Mucosa of rectum (tissue), 2 donors: Measurements from ENCODE around the gene NPAS3.
A peak's percentile ranks its signal among the peaks of the same experiment; 100 is the strongest.

Experiments used
- H3K27ac ChIP-seq, 2 donors: one replicate each; pipeline ENCODE4 v1.7.0; 2013; ENCODE audit warnings: inconsistent platforms in 2 of 2, low read depth in 2 of 2, low read length in 2 of 2
- H3K27me3 ChIP-seq, 2 donors: one replicate each; pipeline ENCODE4 v1.7.0; 2013; ENCODE audit warnings: low read length in 2 of 2; ENCODE audit not compliant: control insufficient read depth in 2 of 2, insufficient read depth in 2 of 2
- H3K36me3 ChIP-seq, 2 donors: one replicate each; pipeline ENCODE4 v1.7.0; 2013; ENCODE audit warnings: low read length in 2 of 2; ENCODE audit not compliant: control insufficient read depth in 2 of 2, insufficient read depth in 2 of 2
- H3K4me1 ChIP-seq, 2 donors: one replicate each; pipeline ENCODE4 v1.7.0; 2013; ENCODE audit warnings: low read length in 2 of 2, mild to moderate bottlenecking in 1 of 2; ENCODE audit not compliant: control insufficient read depth in 2 of 2, insufficient read depth in 2 of 2
- H3K4me3 ChIP-seq, 2 donors: one replicate each; pipeline ENCODE4 v1.7.0; 2013; ENCODE audit warnings: low read length in 2 of 2
- H3K9ac ChIP-seq, 2 donors: one replicate each; pipeline ENCODE4 v1.7.0; 2013; ENCODE audit warnings: low read length in 2 of 2, low read depth in 1 of 2, mild to moderate bottlenecking in 1 of 2
- H3K9me3 ChIP-seq, 2 donors: one replicate each; pipeline ENCODE4 v1.7.0; 2013; ENCODE audit warnings: low read length in 2 of 2; ENCODE audit not compliant: control insufficient read depth in 2 of 2
- donor health status: healthy.
- donor health status: Normal muscosa, but diverticular disease.

NPAS3 gene

GRCh38 chr14:32940066-32940651 is 1.5 kb downstream of the NPAS3 start:
- Histone ChIP-seq H3K27me3 (peaks cover 14 to 36% of the 10 kb centered on the region in 2 donors), H3K4me3 (peak overlapping the region; percentile 9 to 66), H3K9ac (peak overlapping the region in 1 of 2 donors; percentile 16), H3K4me1 (peaks cover 0 to 3% of the 10 kb centered on the region in 2 donors), H3K36me3 (no peaks in the 10 kb centered on the region), H3K27ac (peak overlapping the region; percentile 60 to 66), H3K9me3 (no peaks in the 10 kb centered on the region)

DNA sequence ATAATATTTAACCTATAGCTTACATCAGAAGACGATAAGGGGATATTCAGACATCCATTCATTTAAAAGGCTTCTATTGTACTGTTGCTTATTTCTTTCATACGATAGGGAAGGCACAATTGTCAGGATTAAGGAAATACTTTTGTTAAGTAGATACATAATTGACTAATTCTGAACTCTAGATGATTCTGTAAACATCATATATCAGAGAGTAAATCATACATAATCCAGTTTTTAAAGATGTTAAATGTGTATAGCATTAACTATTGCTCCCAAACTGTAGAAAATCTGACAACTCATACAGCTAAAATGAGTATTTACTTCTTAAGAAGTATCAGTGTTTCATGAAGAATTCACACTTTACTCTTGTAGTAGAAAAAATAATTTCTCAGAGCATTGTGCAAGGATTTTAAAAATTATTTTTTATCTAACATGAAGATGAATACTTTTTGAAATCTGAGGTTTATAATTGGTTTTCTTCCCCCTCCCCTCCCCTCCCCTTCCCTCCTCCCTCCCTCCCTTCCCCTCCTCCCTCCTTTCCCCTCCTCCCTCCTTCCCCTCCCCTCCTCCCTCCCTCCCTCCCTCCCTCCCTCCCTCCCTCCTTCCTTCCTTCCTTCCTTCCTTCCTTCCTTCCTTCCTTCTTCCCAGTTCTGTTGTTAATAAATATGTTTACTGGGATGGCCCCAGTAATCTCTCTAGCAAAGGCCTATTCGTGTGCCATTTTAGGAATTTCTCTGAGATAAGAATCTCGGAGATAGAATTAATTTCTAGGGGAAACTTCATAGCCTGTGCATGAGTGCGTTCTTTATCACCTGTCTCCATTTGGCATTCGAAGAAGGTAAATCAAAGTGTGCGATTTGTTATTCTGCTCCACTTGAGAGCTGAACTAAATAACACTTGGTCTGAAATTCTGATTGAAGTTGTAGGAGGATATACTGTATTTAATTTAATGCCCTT is 2.3 kb downstream of the NPAS3 start:
- H3K4me3 ChIP-seq, result no peak overlapping the region
- peaks cover 0 to 3% of the 10 kb centered on the region in 2 donors for H3K4me1 ChIP-seq
- no peaks in the 10 kb centered on the region for H3K9me3 ChIP-seq
- no peaks in the 10 kb centered on the region for H3K36me3 ChIP-seq
- H3K9ac ChIP-seq, result no peak overlapping the region
- no peak overlapping the region for H3K27ac ChIP-seq
- H3K27me3 ChIP-seq, result peaks cover 12 to 33% of the 10 kb centered on the region in 2 donors

DNA sequence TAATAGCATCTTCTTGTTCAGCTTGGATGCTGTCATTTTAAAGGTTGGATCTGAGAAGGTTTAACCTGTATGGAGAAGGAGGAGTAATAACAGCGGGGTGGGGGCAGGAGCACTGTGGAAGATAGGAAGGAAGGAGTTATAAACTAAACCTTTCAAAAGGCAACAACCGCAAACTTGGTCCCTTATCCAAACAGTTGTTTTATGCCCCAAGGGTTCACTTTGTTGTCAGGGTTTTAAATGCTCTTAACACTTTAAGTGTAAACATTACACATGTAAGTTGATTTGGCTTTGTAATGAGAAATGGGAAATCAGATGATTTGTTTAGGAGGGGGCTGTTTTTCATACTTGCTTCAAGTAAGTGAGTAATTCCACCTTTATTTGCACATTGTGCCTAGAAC is 3.0 kb downstream of the NPAS3 start:
- Histone ChIP-seq H3K27me3 (peaks cover 8 to 28% of the 10 kb centered on the region in 2 donors), H3K4me3 (no peak overlapping the region), H3K4me1 (peaks cover 0 to 3% of the 10 kb centered on the region in 2 donors), H3K36me3 (no peaks in the 10 kb centered on the region), H3K27ac (no peak overlapping the region), H3K9me3 (no peaks in the 10 kb centered on the region), H3K9ac (no peak overlapping the region)

GRCh38 chr14:32947081-32947480 is 8.4 kb downstream of the NPAS3 start:
- no peaks in the 10 kb centered on the region for H3K27me3 ChIP-seq
- no peaks in the 10 kb centered on the region for H3K9me3 ChIP-seq
- H3K36me3 ChIP-seq, result no peaks in the 10 kb centered on the region
- H3K27ac ChIP-seq, result no peak overlapping the region
- H3K4me1 ChIP-seq, result no peaks in the 10 kb centered on the region
- no peak overlapping the region for H3K4me3 ChIP-seq
- no peak overlapping the region for H3K9ac ChIP-seq

DNA sequence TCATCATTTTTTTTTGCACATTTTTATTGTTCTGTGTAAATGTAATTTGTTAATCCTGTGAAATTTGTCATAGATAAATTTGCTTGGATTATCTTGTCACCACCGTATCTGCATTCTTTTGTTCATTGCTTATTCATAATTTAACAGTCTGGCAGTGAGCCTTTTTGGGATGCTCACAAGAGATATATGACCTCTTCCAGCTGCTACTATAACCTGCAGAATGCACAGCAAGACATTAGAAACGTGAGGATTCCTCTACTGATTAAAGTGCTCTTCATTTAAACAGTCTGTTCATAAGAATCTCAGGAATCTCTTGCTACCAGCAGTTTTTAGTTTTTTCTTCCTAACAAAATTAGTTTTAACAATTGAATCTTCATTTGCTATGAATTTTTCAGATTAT is 9.1 kb downstream of the NPAS3 start:
- H3K9me3 ChIP-seq, result no peaks in the 10 kb centered on the region
- no peak overlapping the region for H3K4me3 ChIP-seq
- H3K27ac ChIP-seq, result no peak overlapping the region
- H3K27me3 ChIP-seq, result no peaks in the 10 kb centered on the region
- H3K36me3 ChIP-seq, result no peaks in the 10 kb centered on the region
- H3K9ac ChIP-seq, result no peak overlapping the region
- H3K4me1 ChIP-seq, result no peaks in the 10 kb centered on the region

GRCh38 chr14:32950584-32950983 is 11.9 kb downstream of the NPAS3 start:
- no peaks in the 10 kb centered on the region for H3K4me1 ChIP-seq
- no peak overlapping the region for H3K27ac ChIP-seq
- H3K4me3 ChIP-seq, result no peak overlapping the region
- no peaks in the 10 kb centered on the region for H3K27me3 ChIP-seq
- no peak overlapping the region for H3K9ac ChIP-seq
- no peaks in the 10 kb centered on the region for H3K36me3 ChIP-seq
- no peaks in the 10 kb centered on the region for H3K9me3 ChIP-seq

GRCh38 chr14:32967421-32967820 is 28.7 kb downstream of the NPAS3 start:
- H3K4me3 ChIP-seq, result no peak overlapping the region
- no peaks in the 10 kb centered on the region for H3K9me3 ChIP-seq
- H3K9ac ChIP-seq, result no peak overlapping the region
- H3K27me3 ChIP-seq, result no peaks in the 10 kb centered on the region
- H3K4me1 ChIP-seq, result no peaks in the 10 kb centered on the region
- no peaks in the 10 kb centered on the region for H3K36me3 ChIP-seq
- H3K27ac ChIP-seq, result no peak overlapping the region

- Histone ChIP-seq H3K36me3 (no peaks in the 10 kb centered on the region), H3K9me3 (no peaks in the 10 kb centered on the region), H3K9ac (no peak overlapping the region), H3K27ac (no peak overlapping the region), H3K27me3 (no peaks in the 10 kb centered on the region), H3K4me1 (no peaks in the 10 kb centered on the region), H3K4me3 (no peak overlapping the region)
Measured at GRCh38 chr14:32968972-32969544, 30.4 kb downstream of the NPAS3 start.

GRCh38 chr14:32977913-32978312 is 39.2 kb downstream of the NPAS3 start:
- Histone ChIP-seq H3K27me3 (no peaks in the 10 kb centered on the region), H3K9me3 (no peaks in the 10 kb centered on the region), H3K9ac (no peak overlapping the region), H3K4me3 (no peak overlapping the region), H3K27ac (no peak overlapping the region), H3K4me1 (no peaks in the 10 kb centered on the region), H3K36me3 (no peaks in the 10 kb centered on the region)

GRCh38 chr14:32978691-32979255 is 40.1 kb downstream of the NPAS3 start:
- H3K9ac ChIP-seq, result no peak overlapping the region
- H3K9me3 ChIP-seq, result no peaks in the 10 kb centered on the region
- no peak overlapping the region for H3K27ac ChIP-seq
- no peak overlapping the region for H3K4me3 ChIP-seq
- H3K4me1 ChIP-seq, result no peaks in the 10 kb centered on the region
- H3K27me3 ChIP-seq, result no peaks in the 10 kb centered on the region
- H3K36me3 ChIP-seq, result no peaks in the 10 kb centered on the region
